HepG2 (cell line): Measurements from ENCODE around the gene TECTB. TPM values are rescaled to one million over a fixed set of nuclear protein-coding genes. Genes with fewer than 3 reads are reported as not detected.

ENCODE experiments used
- MAZ ChIP-seq, 2 experiments: sonication (generic) in 1 of 2; formaldehyde crosslinking in 1 of 2; IDR thresholded peaks; 2 replicates each; pipeline versions ENCODE4 v1.5.0 to v1.6.1; 2012 to 2020; ENCODE audit warnings: low read depth in 2 of 2, mild to moderate bottlenecking in 2 of 2, borderline replicate concordance in 1 of 2, improper control_type of control experiment in 1 of 2, low read length in 1 of 2, missing genetic modification reagents in 1 of 2, moderate library complexity in 1 of 2
- PRPF4 ChIP-seq: fragments of 200-400 bp; formaldehyde crosslinking; IDR thresholded peaks from 2 replicates; pipeline ENCODE4 v1.6.1; 2016; ENCODE audit warnings: low read length, low read depth; ENCODE audit not compliant: poor library complexity, severe bottlenecking
- RFX3 ChIP-seq: IDR thresholded peaks from 2 replicates; pipeline ENCODE4 v1.6.1; 2016; ENCODE audit warnings: missing biosample characterization, missing genetic modification reagents
- SKIL ChIP-seq: sonication (generic); formaldehyde crosslinking; IDR thresholded peaks from 2 replicates; pipeline ENCODE4 v1.8.0; 2022; ENCODE audit warnings: missing genetic modification reagents, mild to moderate bottlenecking, moderate library complexity, borderline replicate concordance
- ZBTB49 ChIP-seq: sonication (generic); formaldehyde crosslinking; IDR thresholded peaks from 2 replicates; pipeline ENCODE4 v1.4.0; 2020; ENCODE audit warnings: missing genetic modification reagents, borderline replicate concordance
- ZC3H13 ChIP-seq: sonication (generic); formaldehyde crosslinking; IDR thresholded peaks from 2 replicates; pipeline ENCODE4 v1.8.1; 2023; ENCODE audit warnings: mild to moderate bottlenecking, missing genetic modification reagents, moderate library complexity
- ZFX ChIP-seq: sonication (generic); formaldehyde crosslinking; IDR thresholded peaks from 2 replicates; pipeline ENCODE4 v1.4.0; 2020; ENCODE audit warnings: mild to moderate bottlenecking, low read depth, missing genetic modification reagents, moderate library complexity
- polyA plus RNA-seq, 8 experiments: library from polyadenylated mRNA; depleted of rRNA in 3 of 8; stranded (reverse) in 7 of 8; unstranded in 1 of 8; fragments of >200 nt; fragmentation: Illumina TruSeq in 4 of 8; extraction: Trizol in 4 of 8; gene quantifications; 2 replicates each; pipeline versions ENCODE4 v1.2.1 to v1.2.3, GENCODE V29; 2011 to 2016; ENCODE audit warnings: low read depth in 4 of 8, missing spikeins in 1 of 8, mixed read lengths in 1 of 8; ENCODE audit not compliant: insufficient read depth in 1 of 8
- total RNA-seq, 5 experiments: library from RNA; depleted of rRNA; stranded (reverse); fragments of >200 nt; fragmentation: Illumina TruSeq; extraction: Trizol; gene quantifications; 2 replicates each; pipeline ENCODE4 v1.2.3, GENCODE V29; 2016; ENCODE audit warnings: low read depth in 1 of 5
- TF ChIP-seq, protein P1 (sequence below): sonication (generic); formaldehyde crosslinking; IDR thresholded peaks from 2 replicates; pipeline ENCODE4 v1.4.0; 2020; ENCODE audit warnings: missing genetic modification reagents, borderline replicate concordance
- TF ChIP-seq, protein P2 (sequence below): sonication (generic); formaldehyde crosslinking; IDR thresholded peaks from 2 replicates; pipeline ENCODE4 v1.4.0; 2020; ENCODE audit warnings: missing genetic modification reagents
- TF ChIP-seq, protein P3 (sequence below): sonication (generic); formaldehyde crosslinking; IDR thresholded peaks from 2 replicates; pipeline ENCODE4 v1.9.0; 2021; ENCODE audit warnings: missing genetic modification reagents, mild to moderate bottlenecking, borderline replicate concordance
- TF ChIP-seq, protein P4 (sequence below): sonication (generic); formaldehyde crosslinking; IDR thresholded peaks from 2 replicates; pipeline ENCODE4 v1.9.0; 2021; ENCODE audit warnings: missing genetic modification reagents, borderline replicate concordance

The TECTB gene
- total and polyA plus RNA-seq, 2 of the 13 experiments (the other 11 are each of a cell fraction or from before 2014, with no cell fraction given) = 0.78 to 1.8 TPM

- TF ChIP-seq, protein P1, sequence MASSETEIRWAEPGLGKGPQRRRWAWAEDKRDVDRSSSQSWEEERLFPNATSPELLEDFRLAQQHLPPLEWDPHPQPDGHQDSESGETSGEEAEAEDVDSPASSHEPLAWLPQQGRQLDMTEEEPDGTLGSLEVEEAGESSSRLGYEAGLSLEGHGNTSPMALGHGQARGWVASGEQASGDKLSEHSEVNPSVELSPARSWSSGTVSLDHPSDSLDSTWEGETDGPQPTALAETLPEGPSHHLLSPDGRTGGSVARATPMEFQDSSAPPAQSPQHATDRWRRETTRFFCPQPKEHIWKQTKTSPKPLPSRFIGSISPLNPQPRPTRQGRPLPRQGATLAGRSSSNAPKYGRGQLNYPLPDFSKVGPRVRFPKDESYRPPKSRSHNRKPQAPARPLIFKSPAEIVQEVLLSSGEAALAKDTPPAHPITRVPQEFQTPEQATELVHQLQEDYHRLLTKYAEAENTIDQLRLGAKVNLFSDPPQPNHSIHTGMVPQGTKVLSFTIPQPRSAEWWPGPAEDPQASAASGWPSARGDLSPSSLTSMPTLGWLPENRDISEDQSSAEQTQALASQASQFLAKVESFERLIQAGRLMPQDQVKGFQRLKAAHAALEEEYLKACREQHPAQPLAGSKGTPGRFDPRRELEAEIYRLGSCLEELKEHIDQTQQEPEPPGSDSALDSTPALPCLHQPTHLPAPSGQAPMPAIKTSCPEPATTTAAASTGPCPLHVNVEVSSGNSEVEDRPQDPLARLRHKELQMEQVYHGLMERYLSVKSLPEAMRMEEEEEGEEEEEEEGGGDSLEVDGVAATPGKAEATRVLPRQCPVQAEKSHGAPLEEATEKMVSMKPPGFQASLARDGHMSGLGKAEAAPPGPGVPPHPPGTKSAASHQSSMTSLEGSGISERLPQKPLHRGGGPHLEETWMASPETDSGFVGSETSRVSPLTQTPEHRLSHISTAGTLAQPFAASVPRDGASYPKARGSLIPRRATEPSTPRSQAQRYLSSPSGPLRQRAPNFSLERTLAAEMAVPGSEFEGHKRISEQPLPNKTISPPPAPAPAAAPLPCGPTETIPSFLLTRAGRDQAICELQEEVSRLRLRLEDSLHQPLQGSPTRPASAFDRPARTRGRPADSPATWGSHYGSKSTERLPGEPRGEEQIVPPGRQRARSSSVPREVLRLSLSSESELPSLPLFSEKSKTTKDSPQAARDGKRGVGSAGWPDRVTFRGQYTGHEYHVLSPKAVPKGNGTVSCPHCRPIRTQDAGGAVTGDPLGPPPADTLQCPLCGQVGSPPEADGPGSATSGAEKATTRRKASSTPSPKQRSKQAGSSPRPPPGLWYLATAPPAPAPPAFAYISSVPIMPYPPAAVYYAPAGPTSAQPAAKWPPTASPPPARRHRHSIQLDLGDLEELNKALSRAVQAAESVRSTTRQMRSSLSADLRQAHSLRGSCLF (CRISPR knock-in tag) = no peak
- TF ChIP-seq MAZ (IDR thresholded peaks at IDR 0.05; ENCODE audit: borderline replicate concordance, low read depth, low read length) (no peak), MAZ (CRISPR knock-in tag; IDR thresholded peaks at IDR 0.05; ENCODE audit: low read depth) (no peak), RFX3 (CRISPR knock-in tag) (no peak), ZFX (no peak), SKIL (no peak; the same call in 1 of the 2 replicates), ZC3H13 (CRISPR knock-in tag) (no peak), ZBTB49 (no peak), PRPF4 (no peak)
- TF ChIP-seq, protein P2, sequence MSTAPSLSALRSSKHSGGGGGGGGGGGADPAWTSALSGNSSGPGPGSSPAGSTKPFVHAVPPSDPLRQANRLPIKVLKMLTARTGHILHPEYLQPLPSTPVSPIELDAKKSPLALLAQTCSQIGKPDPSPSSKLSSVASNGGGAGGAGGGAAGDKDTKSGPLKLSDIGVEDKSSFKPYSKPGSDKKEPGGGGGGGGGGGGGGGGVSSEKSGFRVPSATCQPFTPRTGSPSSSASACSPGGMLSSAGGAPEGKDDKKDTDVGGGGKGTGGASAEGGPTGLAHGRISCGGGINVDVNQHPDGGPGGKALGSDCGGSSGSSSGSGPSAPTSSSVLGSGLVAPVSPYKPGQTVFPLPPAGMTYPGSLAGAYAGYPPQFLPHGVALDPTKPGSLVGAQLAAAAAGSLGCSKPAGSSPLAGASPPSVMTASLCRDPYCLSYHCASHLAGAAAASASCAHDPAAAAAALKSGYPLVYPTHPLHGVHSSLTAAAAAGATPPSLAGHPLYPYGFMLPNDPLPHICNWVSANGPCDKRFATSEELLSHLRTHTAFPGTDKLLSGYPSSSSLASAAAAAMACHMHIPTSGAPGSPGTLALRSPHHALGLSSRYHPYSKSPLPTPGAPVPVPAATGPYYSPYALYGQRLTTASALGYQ (CRISPR knock-in tag) = peak; percentile 80; the same call in 1 of the 2 replicates
- TF ChIP-seq, protein P3, sequence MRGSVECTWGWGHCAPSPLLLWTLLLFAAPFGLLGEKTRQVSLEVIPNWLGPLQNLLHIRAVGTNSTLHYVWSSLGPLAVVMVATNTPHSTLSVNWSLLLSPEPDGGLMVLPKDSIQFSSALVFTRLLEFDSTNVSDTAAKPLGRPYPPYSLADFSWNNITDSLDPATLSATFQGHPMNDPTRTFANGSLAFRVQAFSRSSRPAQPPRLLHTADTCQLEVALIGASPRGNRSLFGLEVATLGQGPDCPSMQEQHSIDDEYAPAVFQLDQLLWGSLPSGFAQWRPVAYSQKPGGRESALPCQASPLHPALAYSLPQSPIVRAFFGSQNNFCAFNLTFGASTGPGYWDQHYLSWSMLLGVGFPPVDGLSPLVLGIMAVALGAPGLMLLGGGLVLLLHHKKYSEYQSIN (CRISPR knock-in tag) = no peak
- TF ChIP-seq, protein P4, sequence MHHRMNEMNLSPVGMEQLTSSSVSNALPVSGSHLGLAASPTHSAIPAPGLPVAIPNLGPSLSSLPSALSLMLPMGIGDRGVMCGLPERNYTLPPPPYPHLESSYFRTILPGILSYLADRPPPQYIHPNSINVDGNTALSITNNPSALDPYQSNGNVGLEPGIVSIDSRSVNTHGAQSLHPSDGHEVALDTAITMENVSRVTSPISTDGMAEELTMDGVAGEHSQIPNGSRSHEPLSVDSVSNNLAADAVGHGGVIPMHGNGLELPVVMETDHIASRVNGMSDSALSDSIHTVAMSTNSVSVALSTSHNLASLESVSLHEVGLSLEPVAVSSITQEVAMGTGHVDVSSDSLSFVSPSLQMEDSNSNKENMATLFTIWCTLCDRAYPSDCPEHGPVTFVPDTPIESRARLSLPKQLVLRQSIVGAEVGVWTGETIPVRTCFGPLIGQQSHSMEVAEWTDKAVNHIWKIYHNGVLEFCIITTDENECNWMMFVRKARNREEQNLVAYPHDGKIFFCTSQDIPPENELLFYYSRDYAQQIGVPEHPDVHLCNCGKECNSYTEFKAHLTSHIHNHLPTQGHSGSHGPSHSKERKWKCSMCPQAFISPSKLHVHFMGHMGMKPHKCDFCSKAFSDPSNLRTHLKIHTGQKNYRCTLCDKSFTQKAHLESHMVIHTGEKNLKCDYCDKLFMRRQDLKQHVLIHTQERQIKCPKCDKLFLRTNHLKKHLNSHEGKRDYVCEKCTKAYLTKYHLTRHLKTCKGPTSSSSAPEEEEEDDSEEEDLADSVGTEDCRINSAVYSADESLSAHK (CRISPR knock-in tag) = no peak
Measured at GRCh38 chr10:112304267-112304859, 21.2 kb downstream of the TECTB start (continued).
